HEK293 (cell line): ENCODE data around the gene EDIL3.

Experiments used
- CTCF ChIA-PET: fragments of 350-600 bp; formaldehyde crosslinking; extraction: SDS; loops from one replicate; lab custom pipeline; 2021; ENCODE audit warnings: antibody characterized with exemption; lab: Yijun Ruan, JAX
- POLR2A ChIA-PET: fragments of 300-600 bp; formaldehyde crosslinking; extraction: SDS; loops from one replicate; lab custom pipeline; 2020; ENCODE audit warnings: antibody characterized with exemption, inconsistent platforms; lab: Yijun Ruan, JAX
- H3K27ac ChIP-seq: fragments of 200-500 bp; sonication (Bioruptor generic); 2 replicates; pipeline ENCODE4 v1.5.1; 2014; ENCODE audit warnings: low read depth, low read length, control low read depth, inconsistent platforms; ENCODE audit errors: extremely low read depth
- H3K36me3 ChIP-seq, 2 experiments: fragments of 200-500 bp in 1 of 2; sonication (Bioruptor generic) in 1 of 2; 1 replicate in 1 of 2; 2 replicates in 1 of 2; pipeline ENCODE4 v1.5.1; 2014 to 2017; ENCODE audit warnings: inconsistent platforms in 2 of 2, low read length in 2 of 2; ENCODE audit not compliant: control insufficient read depth in 2 of 2, insufficient read depth in 1 of 2
- H3K4me1 ChIP-seq: fragments of 200-500 bp; sonication (Bioruptor generic); 2 replicates; pipeline ENCODE4 v1.5.1; 2014; ENCODE audit warnings: mild to moderate bottlenecking, low read length, inconsistent platforms; ENCODE audit not compliant: control insufficient read depth, insufficient read depth
- H3K4me3 ChIP-seq: 2 replicates; pipeline ENCODE4 v1.5.1; 2011; ENCODE audit warnings: low read depth, mild to moderate bottlenecking, control low read depth, low read length, moderate library complexity
- H3K9me3 ChIP-seq: fragments of 200-500 bp; sonication (Bioruptor generic); 2 replicates; pipeline ENCODE4 v1.5.1; 2014; ENCODE audit warnings: low read depth, low read length, inconsistent platforms; ENCODE audit not compliant: control insufficient read depth, insufficient read depth
- GFI1B ChIP-seq: fragments of 450-650 bp; formaldehyde crosslinking; IDR thresholded peaks from 2 replicates; pipeline ENCODE4 v1.5.1; 2016; ENCODE audit warnings: missing biosample characterization, missing genetic modification characterization
- GLIS2 ChIP-seq: fragments of 450-650 bp; formaldehyde crosslinking; IDR thresholded peaks from 2 replicates; pipeline ENCODE4 v1.5.1; 2016; ENCODE audit warnings: missing biosample characterization, missing genetic modification characterization
- KLF8 ChIP-seq: fragments of 450-650 bp; formaldehyde crosslinking; IDR thresholded peaks from 2 replicates; pipeline ENCODE4 v1.5.1; 2016; ENCODE audit warnings: missing biosample characterization, missing genetic modification characterization
- ZNF133 ChIP-seq: fragments of 450-650 bp; formaldehyde crosslinking; IDR thresholded peaks from 2 replicates; pipeline ENCODE4 v1.5.1; 2016; ENCODE audit warnings: missing biosample characterization, missing genetic modification characterization
- ZNF155 ChIP-seq: fragments of 450-650 bp; formaldehyde crosslinking; IDR thresholded peaks from 2 replicates; pipeline ENCODE4 v1.5.1; 2016; ENCODE audit warnings: missing biosample characterization, missing genetic modification characterization
- ZNF214 ChIP-seq: fragments of 450-650 bp; formaldehyde crosslinking; IDR thresholded peaks from 2 replicates; pipeline ENCODE4 v1.5.1; 2017; ENCODE audit warnings: missing biosample characterization, mild to moderate bottlenecking, missing genetic modification characterization, borderline replicate concordance
- ZNF221 ChIP-seq: fragments of 450-650 bp; formaldehyde crosslinking; IDR thresholded peaks from 2 replicates; pipeline ENCODE4 v1.5.1; 2017; ENCODE audit warnings: missing biosample characterization, missing genetic modification characterization, borderline replicate concordance
- ZNF324 ChIP-seq: fragments of 450-650 bp; formaldehyde crosslinking; IDR thresholded peaks from 2 replicates; pipeline ENCODE4 v1.5.1; 2016; ENCODE audit warnings: missing biosample characterization, missing genetic modification characterization
- ZNF544 ChIP-seq: fragments of 450-650 bp; formaldehyde crosslinking; IDR thresholded peaks from 2 replicates; pipeline ENCODE4 v1.5.0; 2017; ENCODE audit warnings: missing biosample characterization, missing genetic modification characterization
- ZNF580 ChIP-seq: fragments of 450-650 bp; formaldehyde crosslinking; IDR thresholded peaks from 2 replicates; pipeline ENCODE4 v1.5.1; 2016; ENCODE audit warnings: missing biosample characterization, missing genetic modification characterization
- ZNF624 ChIP-seq: fragments of 450-650 bp; formaldehyde crosslinking; IDR thresholded peaks from 2 replicates; pipeline ENCODE4 v1.5.1; 2017; ENCODE audit warnings: missing biosample characterization, missing genetic modification characterization
- ZNF785 ChIP-seq: fragments of 450-650 bp; formaldehyde crosslinking; IDR thresholded peaks from 2 replicates; pipeline ENCODE4 v1.5.1; 2016; ENCODE audit warnings: missing biosample characterization, missing genetic modification characterization
- ZNF830 ChIP-seq: fragments of 450-650 bp; IDR thresholded peaks from 2 replicates; pipeline ENCODE4 v1.5.0; 2018; ENCODE audit warnings: missing biosample characterization, missing genetic modification characterization, low read depth, mild to moderate bottlenecking, moderate library complexity
- ZXDB ChIP-seq: fragments of 450-650 bp; formaldehyde crosslinking; IDR thresholded peaks from 2 replicates; pipeline ENCODE4 v1.5.1; 2016; ENCODE audit warnings: missing biosample characterization, missing genetic modification characterization
- TF ChIP-seq, protein P1 (sequence below): fragments of 450-650 bp; formaldehyde crosslinking; IDR thresholded peaks from 2 replicates; pipeline ENCODE4 v1.5.1; 2016; ENCODE audit warnings: missing biosample characterization, missing genetic modification characterization
- TF ChIP-seq, protein P2 (sequence below): fragments of 450-650 bp; formaldehyde crosslinking; IDR thresholded peaks from 2 replicates; pipeline ENCODE4 v1.5.1; 2017; ENCODE audit warnings: missing biosample characterization, missing genetic modification characterization
- TF ChIP-seq, protein P3 (sequence below): fragments of 450-650 bp; IDR thresholded peaks from 2 replicates; pipeline ENCODE4 v1.5.1; 2018; ENCODE audit warnings: missing biosample characterization, mild to moderate bottlenecking, missing genetic modification characterization
- TF ChIP-seq, protein P4 (sequence below): fragments of 450-650 bp; formaldehyde crosslinking; IDR thresholded peaks from 2 replicates; pipeline ENCODE4 v1.5.1; 2016; ENCODE audit warnings: missing biosample characterization, missing genetic modification characterization
- TF ChIP-seq, protein P5 (sequence below): fragments of 450-650 bp; formaldehyde crosslinking; IDR thresholded peaks from 2 replicates; pipeline ENCODE4 v1.5.1; 2016; ENCODE audit warnings: missing biosample characterization, missing genetic modification characterization

EDIL3 gene

DNA sequence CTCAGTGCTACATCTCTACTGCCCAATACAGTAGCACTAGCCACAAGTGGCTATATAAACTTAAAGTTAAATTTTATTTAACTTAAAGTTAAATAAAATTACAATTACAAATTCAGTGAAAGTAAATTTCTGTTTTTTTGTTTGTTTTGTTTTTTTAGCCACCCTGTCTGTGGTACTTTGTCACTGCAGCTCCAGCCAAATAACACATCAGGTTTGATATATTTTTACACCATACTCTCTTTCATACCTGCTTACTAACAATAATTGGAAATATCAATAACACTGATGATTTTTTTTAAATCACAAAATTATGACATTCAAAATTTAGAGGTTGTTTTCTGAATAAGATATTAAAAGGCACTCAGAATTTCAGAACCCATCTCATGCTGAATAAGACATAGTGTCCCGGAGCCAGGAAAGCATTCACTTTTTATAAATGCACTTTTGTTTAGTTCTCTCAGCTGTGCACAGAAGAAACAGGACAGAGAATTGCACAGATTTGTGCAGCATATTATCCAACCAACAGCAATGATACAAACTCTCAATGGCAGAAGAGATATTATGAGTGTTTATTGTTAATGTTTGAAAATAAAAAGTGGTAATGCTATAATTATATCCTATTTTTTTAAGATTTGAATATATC lies 92.6 kb downstream of the EDIL3 start:
- CTCF ChIA-PET = interaction anchor here (0.7 kb wide), 1 partner anchor 525 kb away, joined by 5 read pairs; no protein-coding TSS in a partner anchor

More for the DNA sequence above, 92.6 kb downstream of the EDIL3 start:
- TF ChIP-seq, protein P1, sequence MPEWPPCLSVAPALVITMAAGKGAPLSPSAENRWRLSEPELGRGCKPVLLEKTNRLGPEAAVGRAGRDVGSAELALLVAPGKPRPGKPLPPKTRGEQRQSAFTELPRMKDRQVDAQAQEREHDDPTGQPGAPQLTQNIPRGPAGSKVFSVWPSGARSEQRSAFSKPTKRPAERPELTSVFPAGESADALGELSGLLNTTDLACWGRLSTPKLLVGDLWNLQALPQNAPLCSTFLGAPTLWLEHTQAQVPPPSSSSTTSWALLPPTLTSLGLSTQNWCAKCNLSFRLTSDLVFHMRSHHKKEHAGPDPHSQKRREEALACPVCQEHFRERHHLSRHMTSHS (tag by site-specific recombination) = no peak
- TF ChIP-seq GFI1B = no peak
- no peak for TF ChIP-seq ZNF133 (tag by site-specific recombination)
- TF ChIP-seq ZNF221 = no peak
- TF ChIP-seq ZNF624 (tag by site-specific recombination) = no peak
- no peak for TF ChIP-seq KLF8 (tag by site-specific recombination)
- no peak for TF ChIP-seq ZNF214 (tag by site-specific recombination)
- no peak for TF ChIP-seq ZNF785 (tag by site-specific recombination)
- TF ChIP-seq, protein P2, sequence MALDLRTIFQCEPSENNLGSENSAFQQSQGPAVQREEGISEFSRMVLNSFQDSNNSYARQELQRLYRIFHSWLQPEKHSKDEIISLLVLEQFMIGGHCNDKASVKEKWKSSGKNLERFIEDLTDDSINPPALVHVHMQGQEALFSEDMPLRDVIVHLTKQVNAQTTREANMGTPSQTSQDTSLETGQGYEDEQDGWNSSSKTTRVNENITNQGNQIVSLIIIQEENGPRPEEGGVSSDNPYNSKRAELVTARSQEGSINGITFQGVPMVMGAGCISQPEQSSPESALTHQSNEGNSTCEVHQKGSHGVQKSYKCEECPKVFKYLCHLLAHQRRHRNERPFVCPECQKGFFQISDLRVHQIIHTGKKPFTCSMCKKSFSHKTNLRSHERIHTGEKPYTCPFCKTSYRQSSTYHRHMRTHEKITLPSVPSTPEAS (tag by site-specific recombination) = no peak
- TF ChIP-seq ZXDB (tag by site-specific recombination) = no peak
- TF ChIP-seq GLIS2 = no peak
- TF ChIP-seq ZNF324 (tag by site-specific recombination) = no peak
- TF ChIP-seq, protein P3, sequence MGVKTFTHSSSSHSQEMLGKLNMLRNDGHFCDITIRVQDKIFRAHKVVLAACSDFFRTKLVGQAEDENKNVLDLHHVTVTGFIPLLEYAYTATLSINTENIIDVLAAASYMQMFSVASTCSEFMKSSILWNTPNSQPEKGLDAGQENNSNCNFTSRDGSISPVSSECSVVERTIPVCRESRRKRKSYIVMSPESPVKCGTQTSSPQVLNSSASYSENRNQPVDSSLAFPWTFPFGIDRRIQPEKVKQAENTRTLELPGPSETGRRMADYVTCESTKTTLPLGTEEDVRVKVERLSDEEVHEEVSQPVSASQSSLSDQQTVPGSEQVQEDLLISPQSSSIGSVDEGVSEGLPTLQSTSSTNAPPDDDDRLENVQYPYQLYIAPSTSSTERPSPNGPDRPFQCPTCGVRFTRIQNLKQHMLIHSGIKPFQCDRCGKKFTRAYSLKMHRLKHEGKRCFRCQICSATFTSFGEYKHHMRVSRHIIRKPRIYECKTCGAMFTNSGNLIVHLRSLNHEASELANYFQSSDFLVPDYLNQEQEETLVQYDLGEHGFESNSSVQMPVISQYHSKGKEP (tag by site-specific recombination) = no peak
- TF ChIP-seq, protein P4, sequence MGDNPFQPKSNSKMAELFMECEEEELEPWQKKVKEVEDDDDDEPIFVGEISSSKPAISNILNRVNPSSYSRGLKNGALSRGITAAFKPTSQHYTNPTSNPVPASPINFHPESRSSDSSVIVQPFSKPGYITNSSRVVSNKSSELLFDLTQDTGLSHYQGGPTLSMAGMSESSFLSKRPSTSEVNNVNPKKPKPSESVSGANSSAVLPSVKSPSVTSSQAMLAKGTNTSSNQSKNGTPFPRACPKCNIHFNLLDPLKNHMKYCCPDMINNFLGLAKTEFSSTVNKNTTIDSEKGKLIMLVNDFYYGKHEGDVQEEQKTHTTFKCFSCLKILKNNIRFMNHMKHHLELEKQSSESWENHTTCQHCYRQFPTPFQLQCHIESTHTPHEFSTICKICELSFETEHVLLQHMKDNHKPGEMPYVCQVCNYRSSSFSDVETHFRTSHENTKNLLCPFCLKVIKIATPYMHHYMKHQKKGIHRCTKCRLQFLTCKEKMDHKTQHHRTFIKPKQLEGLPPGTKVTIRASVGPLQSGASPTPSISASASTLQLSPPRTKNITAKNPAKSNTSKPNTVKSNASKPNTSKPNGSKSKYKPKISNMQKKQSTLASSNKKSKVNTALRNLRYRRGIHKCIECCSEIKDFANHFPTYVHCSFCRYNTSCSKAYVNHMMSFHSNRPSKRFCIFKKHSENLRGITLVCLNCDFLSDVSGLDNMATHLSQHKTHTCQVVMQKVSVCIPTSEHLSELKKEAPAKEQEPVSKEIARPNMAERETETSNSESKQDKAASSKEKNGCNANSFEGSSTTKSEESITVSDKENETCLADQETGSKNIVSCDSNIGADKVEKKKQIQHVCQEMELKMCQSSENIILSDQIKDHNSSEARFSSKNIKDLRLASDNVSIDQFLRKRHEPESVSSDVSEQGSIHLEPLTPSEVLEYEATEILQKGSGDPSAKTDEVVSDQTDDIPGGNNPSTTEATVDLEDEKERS (tag by site-specific recombination) = no peak
- TF ChIP-seq ZNF544 (tag by site-specific recombination) = no peak
- TF ChIP-seq, protein P5, sequence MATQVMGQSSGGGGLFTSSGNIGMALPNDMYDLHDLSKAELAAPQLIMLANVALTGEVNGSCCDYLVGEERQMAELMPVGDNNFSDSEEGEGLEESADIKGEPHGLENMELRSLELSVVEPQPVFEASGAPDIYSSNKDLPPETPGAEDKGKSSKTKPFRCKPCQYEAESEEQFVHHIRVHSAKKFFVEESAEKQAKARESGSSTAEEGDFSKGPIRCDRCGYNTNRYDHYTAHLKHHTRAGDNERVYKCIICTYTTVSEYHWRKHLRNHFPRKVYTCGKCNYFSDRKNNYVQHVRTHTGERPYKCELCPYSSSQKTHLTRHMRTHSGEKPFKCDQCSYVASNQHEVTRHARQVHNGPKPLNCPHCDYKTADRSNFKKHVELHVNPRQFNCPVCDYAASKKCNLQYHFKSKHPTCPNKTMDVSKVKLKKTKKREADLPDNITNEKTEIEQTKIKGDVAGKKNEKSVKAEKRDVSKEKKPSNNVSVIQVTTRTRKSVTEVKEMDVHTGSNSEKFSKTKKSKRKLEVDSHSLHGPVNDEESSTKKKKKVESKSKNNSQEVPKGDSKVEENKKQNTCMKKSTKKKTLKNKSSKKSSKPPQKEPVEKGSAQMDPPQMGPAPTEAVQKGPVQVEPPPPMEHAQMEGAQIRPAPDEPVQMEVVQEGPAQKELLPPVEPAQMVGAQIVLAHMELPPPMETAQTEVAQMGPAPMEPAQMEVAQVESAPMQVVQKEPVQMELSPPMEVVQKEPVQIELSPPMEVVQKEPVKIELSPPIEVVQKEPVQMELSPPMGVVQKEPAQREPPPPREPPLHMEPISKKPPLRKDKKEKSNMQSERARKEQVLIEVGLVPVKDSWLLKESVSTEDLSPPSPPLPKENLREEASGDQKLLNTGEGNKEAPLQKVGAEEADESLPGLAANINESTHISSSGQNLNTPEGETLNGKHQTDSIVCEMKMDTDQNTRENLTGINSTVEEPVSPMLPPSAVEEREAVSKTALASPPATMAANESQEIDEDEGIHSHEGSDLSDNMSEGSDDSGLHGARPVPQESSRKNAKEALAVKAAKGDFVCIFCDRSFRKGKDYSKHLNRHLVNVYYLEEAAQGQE (tag by site-specific recombination) = no peak
- TF ChIP-seq ZNF580 (tag by site-specific recombination) = no peak
- no peak for TF ChIP-seq ZNF155
- no peak for TF ChIP-seq ZNF830 (tag by site-specific recombination)
- TF ChIP-seq, all 188 proteins: peak for 0
- POLR2A ChIA-PET = no interaction called here
- no peaks in the 10 kb centered on the region for H3K36me3 ChIP-seq
- H3K27ac ChIP-seq = peak overlapping the region; percentile 96
- no peak overlapping the region for H3K4me3 ChIP-seq
- peaks cover 26% of the 10 kb centered on the region for H3K4me1 ChIP-seq
- no peaks in the 10 kb centered on the region for H3K9me3 ChIP-seq
